HG03060 (cell line): Measurements from ENCODE around the gene LGALS3.

ENCODE experiments used
- ATAC-seq: cut with Tn5 transposase; IDR thresholded peaks from one replicate; pipeline ENCODE4 v1.9.1; 2021; ENCODE audit warnings: low read depth, moderate number of reproducible peaks; ENCODE audit not compliant: unreplicated experiment

Gene LGALS3

DNA sequence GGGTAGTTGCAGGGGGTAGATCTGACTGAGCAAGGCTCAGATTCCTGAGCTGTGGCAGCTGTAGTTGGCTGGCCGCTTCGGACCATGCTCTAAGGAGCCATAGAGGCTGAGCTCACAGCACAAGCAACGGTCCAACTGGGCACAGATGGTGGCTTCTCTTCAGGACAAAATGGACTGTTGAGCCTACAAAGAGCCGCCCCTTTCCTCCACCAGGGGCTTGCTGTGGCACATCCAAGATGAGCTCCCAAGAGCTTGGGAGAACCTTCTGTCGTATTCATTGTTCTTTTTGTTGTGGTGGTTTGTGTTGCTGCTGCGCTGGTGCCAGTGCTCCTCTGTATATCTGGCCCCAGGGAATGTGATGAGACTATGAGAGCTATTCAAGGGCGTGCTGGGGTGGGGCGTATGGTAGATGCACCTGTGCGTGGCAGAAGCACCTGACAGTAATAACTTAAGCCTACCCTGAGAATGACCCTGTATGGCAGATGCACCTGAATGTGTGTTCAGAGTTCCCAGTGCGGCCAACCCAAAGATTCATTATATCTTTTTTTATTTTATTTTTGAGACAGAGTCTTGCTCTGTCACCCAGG, 17.8 kb upstream of the LGALS3 start:
- no peak for ATAC-seq

DNA sequence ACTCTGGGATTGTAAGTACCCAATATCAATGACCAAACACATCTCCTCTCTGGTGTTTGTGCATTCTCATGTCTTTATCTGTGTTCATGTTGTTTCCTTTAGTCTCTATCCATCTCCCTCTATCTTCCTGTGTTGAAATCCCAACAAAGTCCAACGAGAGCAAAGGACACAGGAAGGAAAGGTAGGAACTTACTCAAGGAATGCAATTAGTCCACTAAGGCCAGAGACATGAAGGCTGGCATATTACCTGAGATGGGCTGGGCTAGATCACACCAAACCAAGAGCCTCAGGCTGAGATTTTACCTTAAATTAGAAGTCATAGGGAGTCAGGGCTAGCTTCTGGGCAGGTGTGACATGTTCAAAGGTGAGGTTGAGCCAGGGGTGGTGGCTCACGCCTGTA, 14.3 kb upstream of the LGALS3 start:
- no peak for ATAC-seq

DNA sequence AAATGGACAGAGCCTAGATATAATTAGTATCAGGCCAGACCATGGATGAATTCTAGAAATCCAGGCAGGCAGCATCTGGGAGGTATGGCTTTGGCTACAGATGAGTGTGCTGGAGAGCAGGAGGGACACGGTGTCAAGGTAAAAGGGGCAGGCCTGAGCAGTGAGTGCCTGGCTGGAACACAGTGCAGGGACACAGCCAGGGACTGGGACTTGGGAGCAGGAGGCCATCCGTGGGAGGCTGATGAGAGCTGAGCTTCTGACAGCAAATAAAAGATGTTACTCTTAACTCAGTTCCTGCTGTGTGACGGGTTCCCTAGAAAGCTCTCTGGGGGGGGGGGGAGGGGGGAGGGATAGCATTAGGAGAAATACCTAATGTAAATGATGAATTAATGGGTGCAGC, 13.6 kb upstream of the LGALS3 start:
- ATAC-seq: no peak

DNA sequence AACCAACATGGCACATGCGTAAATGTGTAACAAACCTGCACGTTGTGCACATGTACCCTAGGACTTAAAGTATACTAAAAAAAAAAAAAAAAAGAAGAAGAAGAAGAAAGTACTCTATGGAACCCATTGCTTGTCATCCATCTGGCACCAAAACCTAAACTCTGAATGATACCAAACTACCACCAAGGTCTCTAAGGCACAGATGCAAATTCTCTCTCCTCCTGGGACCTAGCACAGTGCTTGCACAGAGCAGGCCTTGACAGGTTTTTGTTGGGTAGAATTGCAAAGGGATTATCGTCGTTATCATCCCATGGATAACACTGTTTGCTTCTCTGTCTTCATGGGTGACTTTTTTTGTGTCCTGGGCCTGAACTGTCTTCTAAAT, 13.2 kb upstream of the LGALS3 start:
- ATAC-seq: no peak

DNA sequence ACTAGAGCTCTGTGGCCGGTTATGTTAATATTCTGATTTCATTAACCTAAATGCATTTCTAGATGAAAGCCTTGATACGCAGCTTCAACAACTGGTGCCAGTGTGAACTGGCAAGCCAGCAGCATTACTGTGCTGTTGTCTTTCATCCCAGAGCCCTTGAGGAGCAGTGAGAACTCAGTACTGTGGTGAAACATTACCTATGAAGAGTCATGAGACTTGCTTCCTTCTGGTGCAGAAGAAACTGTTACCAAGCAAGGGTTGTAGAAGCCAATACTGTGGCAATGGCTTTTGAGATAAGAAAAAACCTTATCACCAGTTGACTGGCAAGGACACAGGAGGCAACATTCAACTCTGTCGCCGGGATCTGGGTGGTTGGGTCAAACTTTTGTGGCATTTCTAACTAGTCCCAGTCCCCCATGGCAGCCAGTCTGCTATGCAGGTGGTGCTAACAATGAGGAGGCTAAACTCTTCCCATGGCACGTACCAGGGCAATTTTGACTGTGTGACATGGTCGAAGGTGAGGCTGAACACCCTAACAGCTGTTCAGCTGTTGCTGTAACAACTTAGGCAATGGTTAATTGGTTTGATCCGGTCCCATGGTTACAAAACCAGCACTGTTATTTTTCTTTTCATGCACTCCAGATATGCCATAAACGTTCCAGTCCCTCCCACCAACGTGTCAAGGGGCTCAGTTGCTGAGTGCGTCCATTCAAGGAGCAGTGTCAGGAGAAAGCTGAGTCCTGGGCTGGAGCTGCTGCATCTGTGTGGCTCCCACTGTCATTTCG, 12.6 kb upstream of the LGALS3 start:
- no peak for ATAC-seq

DNA sequence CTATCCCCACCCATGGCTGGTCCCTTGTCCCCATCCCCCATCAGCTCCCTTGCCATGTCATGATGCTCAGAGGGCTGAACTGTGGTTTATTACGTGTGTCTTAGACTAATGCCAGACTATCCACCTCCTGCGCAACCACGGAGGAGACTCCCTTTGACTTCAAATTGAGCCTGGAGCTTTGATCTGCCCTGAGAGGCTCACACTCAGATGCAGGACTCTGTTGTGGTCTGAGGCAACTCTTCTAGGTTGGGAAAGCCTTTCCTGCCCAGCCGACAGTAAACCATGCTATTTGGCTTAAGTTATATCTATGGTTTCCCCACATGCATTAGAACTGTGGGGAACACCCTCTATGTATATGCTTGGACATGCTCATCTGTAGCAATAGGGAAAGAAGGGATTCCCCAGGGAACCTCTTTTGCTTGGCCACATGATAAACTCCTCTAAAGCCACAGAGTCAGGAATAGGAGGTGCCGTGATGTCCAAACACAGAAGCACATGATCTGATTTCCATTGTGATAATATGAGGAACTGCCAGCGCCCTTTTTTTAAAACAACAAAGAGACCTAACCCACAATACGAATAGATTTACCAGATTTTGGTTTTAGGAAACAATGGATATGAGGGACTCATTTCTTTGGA, 11.1 kb upstream of the LGALS3 start:
- no peak for ATAC-seq

DNA sequence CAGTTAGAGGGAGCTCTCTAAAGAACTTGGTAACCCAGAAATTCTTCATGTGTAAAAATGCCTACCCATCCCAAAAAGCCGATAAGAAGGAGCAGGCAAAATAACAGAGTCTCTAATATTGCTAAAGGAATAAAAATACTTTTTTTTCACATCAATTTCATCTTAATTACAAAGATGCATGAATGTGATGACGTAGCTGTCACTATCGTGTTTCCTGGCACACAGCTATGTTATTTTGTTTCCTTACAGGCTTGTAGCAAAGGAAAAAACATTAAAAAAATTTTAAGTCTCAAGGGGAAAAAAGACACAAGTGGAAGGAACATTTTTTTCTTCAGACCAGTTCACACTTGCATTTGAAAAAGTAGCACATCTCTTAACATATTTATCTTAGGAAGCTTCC, 10.3 kb upstream of the LGALS3 start:
- ATAC-seq: no peak

DNA sequence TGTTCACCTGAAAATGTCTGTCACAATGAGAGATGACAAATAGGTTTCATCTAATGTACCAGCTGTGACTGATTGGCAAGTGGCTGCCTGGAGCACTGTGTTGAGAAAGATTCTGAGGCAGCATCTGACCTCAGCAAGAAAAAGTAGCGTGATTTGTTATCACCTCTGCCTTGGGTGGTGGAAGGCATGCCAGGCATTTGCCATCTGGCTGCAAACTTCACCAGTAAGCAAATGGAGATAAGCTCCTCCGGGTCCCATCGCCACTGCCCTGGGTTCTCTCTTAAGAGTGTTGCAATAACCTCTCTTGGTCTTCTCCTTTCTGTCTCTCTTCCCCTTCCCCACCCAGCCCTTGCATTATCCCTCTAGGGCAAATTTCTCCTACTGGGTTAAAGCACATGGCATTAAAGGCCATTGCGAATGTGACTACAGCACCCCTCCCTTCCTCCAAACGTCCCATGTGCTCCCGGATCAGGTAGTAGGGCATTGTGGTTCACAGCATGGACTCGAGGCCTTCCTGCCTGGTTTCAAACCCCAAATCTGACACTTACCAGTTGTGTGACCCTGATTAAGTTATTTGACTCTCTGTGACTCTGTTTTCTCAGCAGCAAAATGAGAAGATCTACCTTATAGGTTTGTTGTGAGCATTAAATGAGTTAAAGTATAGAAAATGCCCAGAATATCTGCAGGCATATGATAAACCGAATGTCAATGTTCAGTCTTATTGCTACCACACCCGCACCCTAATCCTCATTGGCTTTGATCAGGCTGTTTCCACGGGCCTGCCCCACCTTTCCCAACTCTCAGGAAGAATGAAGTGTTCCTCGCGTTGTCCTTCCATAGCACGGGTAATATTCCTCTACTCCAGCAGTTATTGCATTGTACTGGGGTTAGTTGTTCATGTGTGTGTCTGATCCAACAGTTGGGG, 8.2 kb upstream of the LGALS3 start:
- ATAC-seq: no peak

DNA sequence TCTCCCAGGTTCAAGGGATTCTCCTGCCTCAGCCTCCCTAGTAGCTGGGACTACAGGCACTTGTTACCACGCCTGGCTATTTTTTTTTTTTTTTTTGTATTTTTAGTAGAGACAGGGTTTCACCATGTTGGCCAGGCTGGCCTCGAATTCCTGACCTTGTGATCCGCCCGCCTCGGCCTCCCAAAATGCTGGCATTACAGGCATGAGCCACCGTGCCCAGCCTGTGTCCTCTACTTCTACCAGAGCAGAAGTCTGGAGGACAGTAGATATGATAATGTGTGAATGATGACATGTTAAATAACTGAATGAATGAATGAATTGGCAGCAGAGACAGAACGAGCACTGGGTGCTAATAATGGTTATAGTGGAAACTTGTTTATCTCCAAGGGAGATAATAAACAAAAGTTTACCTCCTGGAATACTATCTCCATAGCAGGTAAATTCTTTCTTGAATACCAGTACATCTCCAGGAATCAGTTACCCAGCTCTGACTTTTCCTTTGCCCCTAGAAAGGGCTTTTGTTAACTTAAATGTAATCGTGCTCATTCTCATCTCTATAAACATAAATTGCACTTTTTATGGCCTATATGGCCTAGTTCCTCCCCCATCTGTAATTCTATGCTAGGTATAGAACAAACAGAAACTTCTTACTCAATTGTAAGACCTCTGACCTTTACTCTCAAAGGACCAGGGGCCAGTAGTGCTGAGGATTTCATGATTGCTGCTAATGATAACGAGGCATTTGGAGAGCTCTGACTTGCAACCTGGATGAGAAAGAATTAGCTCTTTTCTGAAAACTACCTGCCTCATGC, 7.2 kb upstream of the LGALS3 start:
- no peak for ATAC-seq

DNA sequence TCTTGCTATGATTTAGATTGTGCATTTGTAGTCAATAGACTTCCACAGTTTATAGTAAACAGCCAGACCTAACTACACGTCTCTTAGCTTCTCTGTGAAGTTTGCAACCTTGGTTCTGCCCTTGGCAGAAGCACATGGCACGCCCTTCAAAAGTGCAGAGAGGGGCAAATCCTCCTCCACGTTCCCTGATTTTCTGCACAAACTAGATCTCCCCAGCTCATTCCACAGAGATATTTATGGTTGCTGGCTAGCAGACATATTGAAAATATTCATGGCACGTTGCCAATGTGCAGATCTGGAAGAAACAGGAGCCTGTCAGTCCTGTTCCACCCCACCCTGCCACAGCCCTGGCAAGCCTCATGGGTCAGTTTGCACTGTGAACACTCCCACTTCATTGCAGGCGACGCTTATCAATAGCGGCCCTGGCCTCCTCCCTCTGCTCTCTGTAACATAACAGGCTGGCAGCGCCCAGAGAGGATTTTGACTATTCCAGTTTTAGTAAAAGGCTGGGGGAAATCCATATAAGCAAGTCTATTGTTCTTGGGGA, 6.5 kb upstream of the LGALS3 start:
- no peak for ATAC-seq

DNA sequence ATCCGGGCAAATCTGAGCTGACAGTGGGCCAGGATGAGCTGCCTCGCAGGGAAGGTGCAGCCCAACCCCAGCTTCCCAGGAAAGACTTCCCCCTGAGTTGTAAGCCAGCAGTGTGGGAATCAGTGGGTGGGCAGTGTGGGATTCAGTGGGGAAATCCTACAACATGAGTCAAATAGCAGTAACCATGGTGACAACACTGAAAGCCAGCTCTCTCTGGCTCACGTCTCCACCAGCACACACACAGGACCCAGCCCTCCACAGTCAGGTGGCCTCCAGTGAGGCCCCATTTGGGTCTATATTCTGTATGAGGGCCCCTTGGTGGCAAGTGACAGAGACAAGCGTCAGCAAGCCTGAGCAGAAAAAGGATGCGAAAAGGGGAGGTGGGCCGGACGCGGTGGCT, 6.0 kb upstream of the LGALS3 start:
- ATAC-seq: no peak

DNA sequence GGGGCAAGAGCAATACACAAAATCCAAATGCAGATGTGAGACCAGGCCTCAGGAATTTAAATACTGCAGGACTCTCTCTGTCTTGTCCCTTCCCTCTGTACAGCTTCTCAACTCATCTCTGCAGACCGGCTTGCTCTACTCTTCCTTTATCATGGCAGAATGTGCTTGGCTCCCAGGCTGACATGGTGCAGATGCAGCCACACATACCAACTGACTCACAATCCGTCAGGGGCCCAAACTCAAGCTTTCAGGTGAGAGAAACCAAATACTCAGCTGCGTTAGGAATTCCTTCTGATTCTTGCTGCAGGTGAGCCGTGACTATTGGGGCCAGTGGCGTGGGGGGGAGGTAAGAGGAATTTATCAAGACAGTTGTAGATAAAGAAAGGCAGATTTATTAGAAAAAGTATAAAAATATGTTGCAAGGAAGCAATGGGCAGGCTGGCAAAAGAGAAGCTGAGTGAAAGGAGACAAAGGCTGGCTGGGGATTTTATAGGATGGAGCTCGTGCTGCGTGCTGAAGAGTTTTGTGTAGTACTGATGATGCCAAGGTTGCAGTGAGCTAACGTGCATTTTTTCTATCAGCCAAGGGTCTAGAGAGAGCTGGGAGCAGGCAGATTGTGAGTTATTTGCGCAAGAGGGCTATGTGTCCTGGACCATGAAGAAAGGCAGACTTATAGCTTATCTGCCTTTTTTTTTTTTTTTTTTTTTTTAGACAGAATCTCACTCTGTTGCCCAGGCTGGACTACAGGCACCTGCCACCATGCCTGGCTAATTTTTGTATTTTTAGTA, 5.0 kb upstream of the LGALS3 start:
- ATAC-seq: no peak

DNA sequence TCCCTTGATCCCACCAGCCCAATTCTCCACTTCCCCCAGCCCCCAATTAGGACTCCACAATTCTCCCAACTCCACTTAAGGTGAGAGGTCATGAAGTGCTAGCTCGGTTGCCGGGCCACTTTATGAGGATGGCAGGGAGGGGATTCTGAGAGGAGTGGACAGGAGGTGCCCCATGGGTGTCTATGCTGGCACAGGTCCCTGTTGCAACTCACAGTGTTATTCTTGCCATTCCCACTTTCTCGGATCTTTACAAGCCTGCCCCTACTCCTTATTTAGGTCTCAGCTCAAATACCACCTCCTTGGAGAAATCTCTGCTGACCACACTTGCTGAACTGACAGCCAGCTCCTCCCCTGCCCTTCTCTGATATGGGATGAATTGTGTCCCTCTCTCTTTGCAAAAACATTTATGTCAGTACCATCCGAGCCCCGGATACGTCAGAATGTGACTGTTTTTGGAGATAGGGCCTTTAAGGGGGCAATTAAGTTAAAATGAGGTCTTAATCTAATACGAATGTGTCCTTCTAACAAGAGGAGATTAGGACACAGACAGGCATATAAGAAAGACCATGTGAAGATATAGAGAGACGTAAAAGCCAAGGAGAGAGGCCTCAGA, 4.2 kb upstream of the LGALS3 start:
- ATAC-seq: no peak

DNA sequence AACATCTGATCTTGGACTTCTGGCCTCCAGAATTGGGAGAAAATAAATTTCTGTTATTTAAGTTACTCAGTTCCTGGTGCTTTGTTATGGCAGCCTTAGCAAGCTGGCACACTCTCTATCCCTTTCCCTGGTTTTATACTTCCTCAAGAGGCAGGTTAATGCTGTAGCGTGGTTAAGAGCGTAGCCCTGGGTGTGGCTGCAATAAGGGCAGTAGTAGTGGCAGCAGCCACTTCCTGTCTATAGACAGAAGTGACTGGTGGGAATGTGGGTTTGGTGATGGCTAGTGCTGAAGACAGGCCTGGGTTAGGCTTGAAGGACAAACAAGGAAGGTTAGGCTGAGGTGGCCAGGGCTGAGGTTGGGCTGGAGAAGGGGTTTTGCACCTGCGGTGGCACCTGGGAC, 3.6 kb upstream of the LGALS3 start:
- ATAC-seq: no peak

DNA sequence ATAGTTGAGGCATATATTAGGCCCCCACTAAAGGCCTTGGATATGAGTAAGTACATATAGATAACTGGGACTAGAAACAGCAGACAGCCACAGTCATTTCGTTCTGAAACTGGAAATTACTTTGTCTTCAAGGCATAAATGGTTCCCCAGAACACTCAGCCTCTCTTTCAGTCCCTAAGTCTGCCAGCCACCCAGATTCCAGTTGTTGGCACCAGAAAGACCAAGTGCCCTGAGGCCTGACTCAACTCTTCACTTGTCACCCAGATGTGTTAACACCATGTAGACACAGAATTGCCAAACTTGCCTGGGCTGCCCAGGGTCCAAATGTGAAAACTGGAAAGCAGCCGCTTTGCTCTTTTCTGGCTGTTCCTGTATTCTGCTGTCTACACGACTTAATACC, 3.0 kb upstream of the LGALS3 start:
- ATAC-seq: no peak

DNA sequence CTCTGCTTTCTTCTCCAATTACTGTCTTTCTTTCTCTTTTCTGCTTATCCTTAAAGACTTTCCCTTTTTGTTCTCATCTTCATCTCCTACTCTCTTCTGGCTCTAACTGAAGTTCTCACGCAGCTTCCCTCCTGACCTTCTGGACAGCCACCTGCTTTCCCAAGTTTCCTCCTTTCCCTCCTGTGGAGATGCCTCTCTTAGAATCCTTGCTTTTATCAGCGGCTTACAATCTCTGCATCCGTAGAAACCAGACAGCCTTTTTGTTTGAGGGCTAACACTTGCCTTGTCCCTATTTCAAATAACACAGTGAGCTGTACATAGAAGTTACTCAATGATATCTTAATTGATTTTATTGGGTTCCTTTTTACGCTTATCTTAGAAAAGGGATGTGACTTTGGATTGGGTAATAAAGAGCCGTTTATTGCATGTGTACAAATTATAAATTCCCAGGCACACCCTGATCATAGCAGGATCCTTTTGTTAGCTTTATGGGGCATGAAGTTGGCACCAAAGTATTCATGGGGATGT, 2.1 kb upstream of the LGALS3 start:
- ATAC-seq: no peak

DNA sequence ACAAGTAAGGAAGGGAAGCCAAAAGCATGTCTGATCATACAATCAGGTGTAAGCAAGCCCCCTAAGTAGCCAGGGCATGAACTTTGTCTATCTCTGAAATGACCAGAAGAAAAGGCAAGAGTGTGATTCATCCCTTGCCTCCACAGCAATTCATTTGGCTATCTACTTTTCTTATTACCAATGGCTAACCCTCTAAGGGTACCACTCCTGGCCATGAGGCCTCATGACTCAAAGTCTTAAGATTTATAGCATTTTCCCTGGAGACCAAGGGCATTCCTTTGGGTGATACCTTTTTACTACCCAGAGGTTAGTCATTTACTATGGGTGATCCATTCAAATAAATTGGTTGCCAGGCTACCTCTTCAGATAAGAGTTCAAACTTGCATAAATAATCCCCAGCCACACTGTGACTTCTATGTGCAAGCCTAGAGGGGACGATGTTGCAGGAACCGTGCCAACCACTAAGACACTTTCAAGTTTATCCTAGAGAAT, 1.5 kb upstream of the LGALS3 start:
- ATAC-seq: no peak

DNA sequence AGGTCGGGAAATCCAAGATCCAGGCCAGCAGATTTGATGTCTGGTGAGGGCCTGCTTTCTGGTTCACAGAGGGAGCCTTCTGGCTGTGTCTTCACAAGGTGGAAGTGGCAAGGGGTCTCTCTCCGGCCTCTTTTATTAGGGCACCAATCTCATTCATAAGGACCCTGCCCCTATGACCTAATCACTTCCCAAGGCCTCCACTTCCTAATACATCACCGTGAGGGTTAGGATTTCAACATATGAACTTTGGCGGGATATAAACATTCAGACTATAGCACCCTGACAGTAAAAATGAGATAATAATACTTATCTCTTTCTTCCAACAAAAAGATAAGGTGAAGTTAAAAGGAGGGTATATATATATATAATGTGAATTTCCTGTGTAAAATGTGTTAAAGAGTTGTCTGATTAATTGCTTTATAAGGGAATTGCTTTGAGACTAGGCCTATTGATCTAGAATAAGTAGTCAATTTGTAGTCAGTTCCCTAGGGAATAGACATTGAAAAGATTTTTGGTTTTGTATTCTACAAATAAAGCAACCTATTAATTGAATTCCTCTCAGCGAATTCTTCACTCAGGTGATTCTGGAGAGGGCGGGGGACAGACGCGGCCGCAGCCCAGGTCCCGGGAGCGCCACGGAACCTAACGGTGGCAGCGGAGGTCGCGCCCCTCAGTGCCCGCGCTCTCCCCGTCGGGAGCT, 516 bp upstream of the LGALS3 start:
- no peak for ATAC-seq
